HepG2 (cell line): ENCODE results near the gene USP24. TPM values are rescaled to one million over a fixed set of nuclear protein-coding genes. Genes with fewer than 3 reads are reported as not detected.

Experiments
- ATAC-seq: fragments of 200-7000 bp; cut with Tn5 transposase; 3 replicates; pipeline ENCODE4 v1.9.1; 2020; ENCODE audit warnings: mild to moderate bottlenecking, moderate library complexity
- BruUV-seq: library from RNA; stranded (reverse); fragments of 400-500 nt; replicated peaks from 2 replicates; lab custom pipeline; 2021; lab: Mats Ljungman, UMichigan
- CTCF ChIA-PET: fragments of 300-600 bp; formaldehyde crosslinking; extraction: SDS; loops from one replicate; lab custom pipeline; 2021; ENCODE audit warnings: low total read pairs, inconsistent platforms, low intra/inter-chr PET ratio; lab: Yijun Ruan, JAX
- POLR2A ChIA-PET: fragments of 350-600 bp; sonication (Branson Sonifier 250); formaldehyde crosslinking; loops from one replicate; lab custom pipeline; 2020; ENCODE audit warnings: antibody characterized with exemption, inconsistent platforms; lab: Yijun Ruan, JAX
- DNase-seq: peaks from one replicate; pipeline ENCODE4 v3.0.0-alpha.2; 2015; ENCODE audit warnings: low spot score
- FAIRE-seq: peaks from 3 replicates; lab custom pipeline; 2011; peaks lifted over from hg19 to GRCh38; lab: Jason Lieb, UNC
- H2AFZ ChIP-seq: one replicate; pipeline ENCODE4 v1.6.1; 2011; ENCODE audit warnings: low read length, inconsistent platforms
- H3K27ac ChIP-seq: fragments of 300-600 bp; 3 replicates; pipeline ENCODE4 v1.8.0; 2011; ENCODE audit warnings: mixed run types, mild to moderate bottlenecking, mixed read lengths, low read length, inconsistent platforms; ENCODE audit not compliant: insufficient read depth; ENCODE audit errors: extremely low read length
- H3K27me3 ChIP-seq, 2 experiments: fragments of 200-600 bp in 1 of 2; 2 replicates in 1 of 2; 3 replicates in 1 of 2; pipeline versions ENCODE4 v1.6.0 to v1.8.0; 2011; ENCODE audit warnings: low read length in 2 of 2, mild to moderate bottlenecking in 2 of 2, moderate library complexity in 2 of 2, inconsistent platforms in 1 of 2; ENCODE audit not compliant: insufficient read depth in 2 of 2, control insufficient read depth in 1 of 2
- H3K36me3 ChIP-seq, 2 experiments: fragments of 200-600 bp in 1 of 2; replicated peaks in 1 of 2; 2 replicates in 1 of 2; 3 replicates in 1 of 2; pipeline versions ENCODE4 v1.5.1 to v1.8.0; 2011; ENCODE audit warnings: low read length in 2 of 2, inconsistent platforms in 1 of 2; ENCODE audit not compliant: insufficient read depth in 2 of 2, control insufficient read depth in 1 of 2
- H3K4me1 ChIP-seq: 2 replicates; pipeline ENCODE4 v1.5.1; 2012; ENCODE audit warnings: low read length, inconsistent platforms; ENCODE audit not compliant: insufficient read depth
- H3K4me2 ChIP-seq: 2 replicates; pipeline ENCODE4 v1.6.0; 2011; ENCODE audit warnings: low read depth, low read length, inconsistent platforms
- H3K4me3 ChIP-seq, 3 experiments: fragments of 200-600 bp in 1 of 3; sonication (generic), shearing (Covaris generic) in 1 of 3; replicated peaks in 1 of 3; 2 replicates each; pipeline ENCODE4 v1.5.1; 2011 to 2016; ENCODE audit warnings: low read length in 3 of 3, inconsistent platforms in 2 of 3, low read depth in 2 of 3, mild to moderate bottlenecking in 2 of 3, control low read depth in 1 of 3, mixed read lengths in 1 of 3; ENCODE audit not compliant: insufficient read depth in 1 of 3
- H3K79me2 ChIP-seq: one replicate; pipeline ENCODE4 v1.6.1; 2011; ENCODE audit warnings: low read length, inconsistent platforms; ENCODE audit not compliant: insufficient read depth
- H3K9ac ChIP-seq: 2 replicates; pipeline ENCODE4 v1.6.0; 2011; ENCODE audit warnings: mild to moderate bottlenecking, low read depth, low read length, inconsistent platforms; ENCODE audit not compliant: insufficient read depth
- H3K9me3 ChIP-seq: 2 replicates; pipeline ENCODE4 v1.5.1; 2012; ENCODE audit warnings: mild to moderate bottlenecking, low read length
- H4K20me1 ChIP-seq: 2 replicates; pipeline ENCODE4 v1.6.0; 2011; ENCODE audit warnings: inconsistent platforms, mild to moderate bottlenecking, low read length, moderate library complexity; ENCODE audit not compliant: insufficient read depth
- ARHGAP35 ChIP-seq: sonication (generic); formaldehyde crosslinking; IDR thresholded peaks from 2 replicates; pipeline ENCODE4 v1.9.0; 2022; ENCODE audit warnings: mild to moderate bottlenecking, inconsistent platforms, moderate library complexity, missing genetic modification reagents, borderline replicate concordance
- CCAR2 ChIP-seq: fragments of 200-400 bp; formaldehyde crosslinking; optimal IDR thresholded peaks from 2 replicates; pipeline ENCODE3; 2018; ENCODE audit warnings: low read depth, mild to moderate bottlenecking, low read length, moderate library complexity
- GABPA ChIP-seq, 2 experiments: IDR thresholded peaks; 2 replicates each; pipeline ENCODE4 v1.6.1; 2011 to 2016; ENCODE audit warnings: low read depth in 2 of 2, low read length in 1 of 2, missing biosample characterization in 1 of 2, missing genetic modification characterization in 1 of 2
- HCFC1 ChIP-seq: fragments of 150-350 bp; IDR thresholded peaks from 2 replicates; pipeline ENCODE4 v1.6.1; 2014; ENCODE audit warnings: low read depth, low read length
- MATR3 ChIP-seq: sonication (generic); formaldehyde crosslinking; IDR thresholded peaks from 2 replicates; pipeline ENCODE4 v1.4.0; 2020; ENCODE audit warnings: missing genetic modification reagents
- MLXIP ChIP-seq: sonication (generic); formaldehyde crosslinking; IDR thresholded peaks from 2 replicates; pipeline ENCODE4 v1.9.0; 2021; ENCODE audit warnings: missing genetic modification reagents, borderline replicate concordance
- MXI1 ChIP-seq: IDR thresholded peaks from 3 replicates; pipeline ENCODE4 v1.6.1; 2012; ENCODE audit warnings: low read depth, low read length, inconsistent platforms, borderline replicate concordance
- NONO ChIP-seq, 2 experiments: fragments of 450-650 bp in 1 of 2; sonication (generic) in 1 of 2; formaldehyde crosslinking in 1 of 2; IDR thresholded peaks in 1 of 2; conservative IDR thresholded peaks in 1 of 2; 2 replicates each; pipeline versions ENCODE4 v1.6.1 to v1.8.0; 2017 to 2022; ENCODE audit warnings: mild to moderate bottlenecking in 1 of 2, missing genetic modification reagents in 1 of 2, moderate library complexity in 1 of 2
- STAG1 ChIP-seq: sonication (generic); formaldehyde crosslinking; IDR thresholded peaks from 2 replicates; pipeline ENCODE4 v1.4.0; 2020; ENCODE audit warnings: missing genetic modification reagents
- SYNCRIP ChIP-seq: fragments of 200-400 bp; formaldehyde crosslinking; IDR thresholded peaks from 2 replicates; pipeline ENCODE4 v1.6.1; 2018; ENCODE audit warnings: mild to moderate bottlenecking, low read depth, low read length; ENCODE audit not compliant: insufficient read depth
- TBX3 ChIP-seq: fragments of 450-650 bp; IDR thresholded peaks from 2 replicates; pipeline ENCODE4 v1.6.1; 2017; ENCODE audit warnings: antibody characterized with exemption, mild to moderate bottlenecking, inconsistent platforms, borderline replicate concordance
- YY1 ChIP-seq: IDR thresholded peaks from 2 replicates; pipeline ENCODE4 v1.6.1; 2011; ENCODE audit warnings: low read length, low read depth, moderate library complexity, mild to moderate bottlenecking; ENCODE audit not compliant: insufficient read depth, insufficient replicate concordance
- ZBTB3 ChIP-seq: sonication (generic); formaldehyde crosslinking; IDR thresholded peaks from 2 replicates; pipeline ENCODE4 v1.4.0; 2020; ENCODE audit warnings: low read depth, mild to moderate bottlenecking, moderate library complexity, missing genetic modification reagents, borderline replicate concordance
- ZNF362 ChIP-seq: sonication (generic); formaldehyde crosslinking; IDR thresholded peaks from 2 replicates; pipeline ENCODE4 v1.4.0; 2020; ENCODE audit warnings: missing genetic modification reagents, mild to moderate bottlenecking, borderline replicate concordance
- ZNF383 ChIP-seq: sonication (generic); formaldehyde crosslinking; IDR thresholded peaks from 2 replicates; pipeline ENCODE4 v1.4.0; 2020; ENCODE audit warnings: missing genetic modification reagents, mild to moderate bottlenecking, borderline replicate concordance
- WGBS: methylation state at CpG from one replicate; pipeline ENCODE4 v1.1.6; 2017; ENCODE audit warnings: low lambda C conversion rate; 5-methylcytosine and 5-hydroxymethylcytosine counted together
- in situ Hi-C: cut with HindIII; loops from 2 replicates; pipeline ENCODE4 v1.10.0; 2017; ENCODE audit warnings: low pct_unique_long_range_greater_than_20kb; ENCODE audit not compliant: extremely low pct_ligation_motif_present
- intact Hi-C: fragments of 100-400 bp; cut with micrococcal nuclease; formaldehyde crosslinking; loops from one replicate; pipeline ENCODE4 v1.10.0; 2022; ENCODE audit not compliant: unreplicated experiment
- polyA plus RNA-seq, 8 experiments: library from polyadenylated mRNA; depleted of rRNA in 3 of 8; stranded (reverse) in 7 of 8; unstranded in 1 of 8; fragments of >200 nt; fragmentation: Illumina TruSeq in 4 of 8; extraction: Trizol in 4 of 8; gene quantifications; 2 replicates each; pipeline versions ENCODE4 v1.2.1 to v1.2.3, GENCODE V29; 2011 to 2016; ENCODE audit warnings: low read depth in 4 of 8, missing spikeins in 1 of 8, mixed read lengths in 1 of 8; ENCODE audit not compliant: insufficient read depth in 1 of 8
- total RNA-seq, 5 experiments: library from RNA; depleted of rRNA; stranded (reverse); fragments of >200 nt; fragmentation: Illumina TruSeq; extraction: Trizol; gene quantifications; 2 replicates each; pipeline ENCODE4 v1.2.3, GENCODE V29; 2016; ENCODE audit warnings: low read depth in 1 of 5
- TF ChIP-seq, protein P1 (sequence below): sonication (generic); formaldehyde crosslinking; IDR thresholded peaks from 2 replicates; pipeline ENCODE4 v1.5.1; 2020; ENCODE audit warnings: mild to moderate bottlenecking, moderate library complexity, missing genetic modification reagents

The USP24 gene
- total and polyA plus RNA-seq, 2 of the 13 experiments (the other 11 are each of a cell fraction or from before 2014, with no cell fraction given), result 18.8 to 47.6 TPM

DNA sequence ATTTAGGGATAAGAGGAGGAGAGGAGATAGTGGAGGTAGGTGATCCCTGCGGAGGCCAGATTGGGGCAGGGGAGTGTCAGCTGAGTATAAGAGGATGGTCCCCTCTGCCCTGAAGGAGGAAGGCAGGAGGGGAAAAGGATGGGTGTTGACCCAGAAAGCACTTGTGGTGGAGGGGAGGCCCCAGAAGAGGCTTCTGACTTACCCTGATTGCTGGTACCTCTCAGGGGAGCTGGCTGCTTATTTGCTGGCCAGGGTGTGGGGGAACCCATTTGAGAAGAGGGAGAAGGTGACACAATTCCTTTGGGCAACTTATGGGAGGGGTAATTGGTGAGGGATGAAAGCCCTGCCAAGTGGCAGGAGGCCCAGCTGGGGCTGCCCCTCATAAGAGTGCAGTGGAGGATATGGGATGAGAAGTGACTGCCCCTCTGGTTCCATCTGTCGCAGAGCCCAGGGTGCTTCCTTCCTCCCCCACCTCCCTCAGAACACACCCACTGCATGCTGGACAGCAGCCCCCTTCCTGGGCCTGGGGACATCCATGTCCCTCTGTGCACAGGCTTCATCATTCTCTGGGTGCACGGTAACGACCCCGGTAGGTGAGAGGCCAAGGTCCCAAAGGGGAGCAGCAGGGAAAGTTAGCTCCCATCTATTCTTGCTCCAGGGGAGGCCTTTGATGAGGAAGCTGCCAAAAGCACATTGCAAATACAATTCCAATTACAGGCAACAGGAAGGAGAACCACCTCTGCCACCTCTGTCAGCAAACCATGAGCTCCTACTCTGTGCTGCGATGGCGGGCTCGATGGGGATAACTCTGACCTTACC, 177.2 kb downstream of the USP24 start (continued):
- TF ChIP-seq, protein P1, sequence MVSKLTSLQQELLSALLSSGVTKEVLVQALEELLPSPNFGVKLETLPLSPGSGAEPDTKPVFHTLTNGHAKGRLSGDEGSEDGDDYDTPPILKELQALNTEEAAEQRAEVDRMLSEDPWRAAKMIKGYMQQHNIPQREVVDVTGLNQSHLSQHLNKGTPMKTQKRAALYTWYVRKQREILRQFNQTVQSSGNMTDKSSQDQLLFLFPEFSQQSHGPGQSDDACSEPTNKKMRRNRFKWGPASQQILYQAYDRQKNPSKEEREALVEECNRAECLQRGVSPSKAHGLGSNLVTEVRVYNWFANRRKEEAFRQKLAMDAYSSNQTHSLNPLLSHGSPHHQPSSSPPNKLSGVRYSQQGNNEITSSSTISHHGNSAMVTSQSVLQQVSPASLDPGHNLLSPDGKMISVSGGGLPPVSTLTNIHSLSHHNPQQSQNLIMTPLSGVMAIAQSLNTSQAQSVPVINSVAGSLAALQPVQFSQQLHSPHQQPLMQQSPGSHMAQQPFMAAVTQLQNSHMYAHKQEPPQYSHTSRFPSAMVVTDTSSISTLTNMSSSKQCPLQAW, result peak; percentile 56; the same call in 1 of the 2 replicates
- no peak for TF ChIP-seq MLXIP (CRISPR knock-in tag)
- no peak for TF ChIP-seq ZBTB3

GRCh38 chr1:55035904-55036303, 179.3 kb downstream of the USP24 start:
- peaks cover 0 to 7% of the 10 kb centered on the region in 2 experiments; a peak in 1 of 5 replicates for H3K27me3 ChIP-seq
- H3K9me3 ChIP-seq, result no peaks in the 10 kb centered on the region
- in situ Hi-C loops, result no loop called here
- peak; percentile 67 for FAIRE-seq
- peaks cover 4% of the 10 kb centered on the region; the same call in 1 of the 2 replicates for H4K20me1 ChIP-seq
- intact Hi-C loops, result no loop called here
- H3K4me2 ChIP-seq, result peak overlapping the region; percentile 44
- H3K9ac ChIP-seq, result no peak overlapping the region
- no peak overlapping the region for H3K27ac ChIP-seq
- no peak for ATAC-seq
- no peak overlapping the region for H3K4me3 ChIP-seq
- H3K79me2 ChIP-seq, result peaks cover 18% of the 10 kb centered on the region
- no TSS peak for BruUV-seq
- no peaks in the 10 kb centered on the region; a peak in 1 of 5 replicates for H3K36me3 ChIP-seq
- H2AFZ ChIP-seq, result no peak overlapping the region
- ChIA-PET CTCF (no interaction called here), POLR2A (no interaction called here)
- 4% methylated on average over 4 of the region's 4 CpGs for WGBS
- H3K4me1 ChIP-seq, result peaks cover 72% of the 10 kb centered on the region
- peak; percentile 38 for DNase-seq
- no peak for TF ChIP-seq HCFC1
- TF ChIP-seq STAG1 (CRISPR knock-in tag), result no peak
- TF ChIP-seq ZNF383, result no peak
- TF ChIP-seq GABPA (IDR thresholded peaks at IDR 0.05; ENCODE audit: low read depth, low read length), result no peak
- peak; percentile 48 for TF ChIP-seq GABPA (CRISPR knock-in tag; IDR thresholded peaks at IDR 0.05; ENCODE audit: low read depth)
- no peak for TF ChIP-seq CCAR2
- no peak for TF ChIP-seq MATR3
- no peak for TF ChIP-seq NONO (IDR thresholded peaks at IDR 0.05)
- no peak for TF ChIP-seq NONO (CRISPR knock-in tag; conservative IDR thresholded peaks at IDR 0.05)
- no peak for TF ChIP-seq YY1
- TF ChIP-seq ZNF362 (CRISPR knock-in tag), result no peak
- TF ChIP-seq SYNCRIP, result no peak
- TF ChIP-seq ARHGAP35 (CRISPR knock-in tag), result no peak
- no peak for TF ChIP-seq MXI1
- no peak for TF ChIP-seq TBX3
